Stomach (tissue), 4 donors: ENCODE results near the gene MAGEA6.

Experiments used
- CTCF ChIP-seq, 7 experiments: fragments of 450-650 bp in 4 of 7; fragments of 200-600 bp in 3 of 7; sonication (generic) in 3 of 7; IDR thresholded peaks; one replicate each; pipeline ENCODE4 v1.5.1; 2016 to 2019; ENCODE audit warnings: antibody characterized with exemption in 7 of 7, control low read depth in 2 of 7, mild to moderate bottlenecking in 1 of 7
- POLR2A ChIP-seq, 4 donors: fragments of 450-650 bp; IDR thresholded peaks; one replicate each; pipeline ENCODE4 v1.6.1; 2016; ENCODE audit warnings: antibody characterized with exemption in 4 of 4, control low read depth in 2 of 4, mild to moderate bottlenecking in 1 of 4, moderate library complexity in 1 of 4

DNA sequence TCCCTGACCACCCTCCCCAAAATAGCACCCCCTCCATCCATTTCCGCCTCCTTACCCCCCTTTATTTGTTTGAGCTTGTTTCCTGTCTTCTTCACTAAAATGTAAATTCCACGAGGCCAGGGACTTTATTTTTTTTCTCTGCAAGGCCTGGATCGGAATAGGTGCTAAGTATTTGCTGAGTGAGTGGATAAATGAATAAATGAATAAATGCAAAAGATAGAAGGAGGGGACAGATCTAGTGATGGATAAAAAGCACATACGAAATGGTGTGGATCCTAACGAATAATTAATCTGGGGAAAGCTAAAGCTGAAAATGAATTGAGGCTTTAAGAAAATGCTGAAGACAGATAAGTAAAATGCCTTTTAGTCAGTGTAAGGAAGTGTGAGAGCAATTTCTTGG, 48.9 kb upstream of the MAGEA6 start:
- no peak for TF ChIP-seq CTCF (IDR thresholded peaks at IDR 0.05)
- TF ChIP-seq POLR2A (IDR thresholded peaks at IDR 0.05), result no peak
